Measurements from ENCODE around the gene TSSK3.
"Not testable (repeated sequence)": the region's sequence is repeated elsewhere in the genome, so short reads cannot be mapped to it uniquely, and the experiment has no call there.

TSSK3 gene

DNA sequence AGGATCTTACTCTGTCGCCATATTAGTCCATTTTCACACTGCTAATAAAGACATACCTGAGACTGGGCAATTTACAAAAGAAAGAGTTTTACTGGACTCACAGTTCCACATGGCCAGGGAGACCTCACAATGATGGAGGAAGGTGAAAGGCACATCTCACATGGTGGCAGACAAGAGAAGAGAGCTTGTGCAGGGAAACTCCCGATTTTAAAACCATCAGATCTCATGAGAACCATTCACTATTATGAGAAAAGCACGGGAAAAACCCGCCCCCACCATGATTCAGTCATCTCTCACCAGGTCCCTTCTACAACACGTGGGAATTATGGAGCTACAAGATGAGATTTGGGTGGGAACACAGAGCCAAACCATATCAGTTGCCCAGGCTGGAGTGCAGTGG is 34.2 kb downstream of the TSSK3 start:
- not testable (repeated sequence) for H2BK120ac ChIP-seq (ENCODE audit: low read depth, low read length); H3K23ac ChIP-seq (ENCODE audit: low read depth, low read length, poor library complexity); H4K91ac ChIP-seq (ENCODE audit: low read depth, low read length, poor library complexity); H2BK15ac ChIP-seq (ENCODE audit: low read length); H3K27me3 ChIP-seq (ENCODE audit: control insufficient read depth in 3 of 3, insufficient read depth in 3 of 3, low read depth in 1 of 3, low read length in 3 of 3); DNase-seq (ENCODE audit: low spot score); H3K79me1 ChIP-seq (ENCODE audit: low read depth, low read length); H4K8ac ChIP-seq (ENCODE audit: low read depth, low read length); H2AK5ac ChIP-seq (ENCODE audit: low read depth, low read length); H3K9me3 ChIP-seq (replicated peaks in 1 of 2; ENCODE audit: control insufficient read depth in 2 of 2, insufficient read depth in 1 of 2, low read depth in 1 of 2, low read length in 2 of 2); H3K14ac ChIP-seq (ENCODE audit: low read length); H2BK12ac ChIP-seq (ENCODE audit: low read length); H3K27ac ChIP-seq (replicated peaks; ENCODE audit: low read length); H3K9ac ChIP-seq (ENCODE audit: low read depth, low read length, poor library complexity); H2BK5ac ChIP-seq (ENCODE audit: low read length); H3K4me2 ChIP-seq (ENCODE audit: insufficient read depth, low read length, poor library complexity, severe bottlenecking); H2AFZ ChIP-seq (ENCODE audit: low read length); H3K4me3 ChIP-seq (ENCODE audit: low read length in 2 of 2); H3K4ac ChIP-seq (ENCODE audit: low read length); H3K18ac ChIP-seq (ENCODE audit: low read length); H3K4me1 ChIP-seq (ENCODE audit: control insufficient read depth in 2 of 2, insufficient read depth in 1 of 2, low read depth in 1 of 2, low read length in 2 of 2)
- WGBS, 2 donors (ENCODE audit: extremely low coverage in 2 of 2, insufficient read length in 2 of 2, insufficient replicate concordance in 1 of 2): no CpG with 5 or more reads among the region's 5 CpGs
- peaks cover 3 to 17% of the 10 kb centered on the region in 2 donors for H3K36me3 ChIP-seq (replicated peaks in 1 of 2; ENCODE audit: control insufficient read depth in 2 of 2, insufficient read depth in 2 of 2, low read length in 2 of 2)

DNA sequence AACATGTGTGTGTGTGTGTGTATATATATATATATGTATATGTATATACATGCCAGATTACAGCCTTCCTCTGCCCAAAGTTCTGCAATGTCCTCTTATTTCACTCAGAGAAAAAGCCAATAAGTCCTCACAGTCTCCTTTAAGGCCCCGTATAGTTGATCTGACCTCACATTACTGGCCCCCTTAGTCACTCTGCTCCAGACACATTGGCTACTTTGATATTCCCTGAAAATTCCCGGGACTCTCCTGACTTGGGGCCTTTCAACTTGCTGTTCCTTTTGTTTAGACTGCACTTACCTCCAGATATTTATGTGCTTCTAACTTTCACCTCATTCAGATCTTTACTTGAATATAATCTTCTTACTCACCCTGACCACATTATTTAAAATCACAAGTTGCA is 36.1 kb downstream of the TSSK3 start:
- no peaks in the 10 kb centered on the region for H3K27me3 ChIP-seq (ENCODE audit: control insufficient read depth in 3 of 3, insufficient read depth in 3 of 3, low read depth in 1 of 3, low read length in 3 of 3)
- no CpG with 5 or more reads among the region's 2 CpGs for whole genome bisulfite sequencing, 2 donors (ENCODE audit: extremely low coverage in 2 of 2, insufficient read length in 2 of 2, insufficient replicate concordance in 1 of 2)
- H2BK5ac ChIP-seq (ENCODE audit: low read length): no peak overlapping the region
- H3K9me3 ChIP-seq (replicated peaks in 1 of 2; ENCODE audit: control insufficient read depth in 2 of 2, insufficient read depth in 1 of 2, low read depth in 1 of 2, low read length in 2 of 2): peaks cover 1 to 2% of the 10 kb centered on the region in 2 donors
- no peak overlapping the region for H4K91ac ChIP-seq (ENCODE audit: low read depth, low read length, poor library complexity)
- H3K4me3 ChIP-seq (ENCODE audit: low read length in 2 of 2): no peak overlapping the region
- no peak overlapping the region for H3K14ac ChIP-seq (ENCODE audit: low read length)
- H3K36me3 ChIP-seq (replicated peaks in 1 of 2; ENCODE audit: control insufficient read depth in 2 of 2, insufficient read depth in 2 of 2, low read length in 2 of 2): peaks cover 0 to 2% of the 10 kb centered on the region in 2 donors
- H3K4ac ChIP-seq (ENCODE audit: low read length): no peak overlapping the region
- H2AFZ ChIP-seq (ENCODE audit: low read length): no peak overlapping the region
- peaks cover 5% of the 10 kb centered on the region for H3K79me1 ChIP-seq (ENCODE audit: low read depth, low read length)
- DNase-seq (ENCODE audit: low spot score): no peak
- H4K8ac ChIP-seq (ENCODE audit: low read depth, low read length): no peak overlapping the region
- H3K23ac ChIP-seq (ENCODE audit: low read depth, low read length, poor library complexity): no peak overlapping the region
- no peak overlapping the region for H2BK15ac ChIP-seq (ENCODE audit: low read length)
- peaks cover under 1 to 2% of the 10 kb centered on the region in 2 donors for H3K4me1 ChIP-seq (ENCODE audit: control insufficient read depth in 2 of 2, insufficient read depth in 1 of 2, low read depth in 1 of 2, low read length in 2 of 2)
- H2AK5ac ChIP-seq (ENCODE audit: low read depth, low read length): no peak overlapping the region
- H3K27ac ChIP-seq (replicated peaks; ENCODE audit: low read length): no peak overlapping the region
- no peak overlapping the region for H2BK12ac ChIP-seq (ENCODE audit: low read length)
- H3K18ac ChIP-seq (ENCODE audit: low read length): no peak overlapping the region
- H3K4me2 ChIP-seq (ENCODE audit: insufficient read depth, low read length, poor library complexity, severe bottlenecking): no peak overlapping the region
- H3K9ac ChIP-seq (ENCODE audit: low read depth, low read length, poor library complexity): no peak overlapping the region
- no peak overlapping the region for H2BK120ac ChIP-seq (ENCODE audit: low read depth, low read length)

DNA sequence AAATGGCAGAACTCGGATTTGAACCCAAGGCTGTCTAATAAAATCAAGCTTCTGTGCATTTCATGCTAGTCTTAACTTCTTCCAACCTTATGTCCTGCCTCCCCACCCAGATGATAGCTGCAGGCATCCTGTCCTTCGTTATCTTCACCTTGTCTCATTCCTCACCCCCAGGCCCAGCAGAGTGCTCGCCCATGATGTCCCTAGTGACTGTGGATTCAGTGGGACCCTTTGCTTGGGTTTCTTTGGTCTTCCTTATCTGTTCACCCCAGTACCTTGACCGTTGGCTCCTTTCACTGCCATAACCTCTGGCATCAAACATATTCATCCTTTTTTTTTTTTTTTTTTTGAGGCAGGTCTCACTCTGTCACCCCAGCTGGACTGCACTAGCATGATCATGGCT is 37.5 kb downstream of the TSSK3 start:
- Histone ChIP-seq H3K9ac (ENCODE audit: low read depth, low read length, poor library complexity) (no peak overlapping the region), H3K27ac (replicated peaks; ENCODE audit: low read length) (no peak overlapping the region), H2AK5ac (ENCODE audit: low read depth, low read length) (no peak overlapping the region), H2BK5ac (ENCODE audit: low read length) (no peak overlapping the region), H3K4me1 (ENCODE audit: control insufficient read depth in 2 of 2, insufficient read depth in 1 of 2, low read depth in 1 of 2, low read length in 2 of 2) (peaks cover 0 to 2% of the 10 kb centered on the region in 2 donors), H3K18ac (ENCODE audit: low read length) (no peak overlapping the region), H3K14ac (ENCODE audit: low read length) (no peak overlapping the region), H3K4me3 (ENCODE audit: low read length in 2 of 2) (no peak overlapping the region), H3K36me3 (replicated peaks in 1 of 2; ENCODE audit: control insufficient read depth in 2 of 2, insufficient read depth in 2 of 2, low read length in 2 of 2) (peaks cover 0 to 2% of the 10 kb centered on the region in 2 donors), H3K9me3 (replicated peaks in 1 of 2; ENCODE audit: control insufficient read depth in 2 of 2, insufficient read depth in 1 of 2, low read depth in 1 of 2, low read length in 2 of 2) (peaks cover 1 to 2% of the 10 kb centered on the region in 2 donors), H4K8ac (ENCODE audit: low read depth, low read length) (no peak overlapping the region), H3K23ac (ENCODE audit: low read depth, low read length, poor library complexity) (no peak overlapping the region), H3K4ac (ENCODE audit: low read length) (no peak overlapping the region), H3K79me1 (ENCODE audit: low read depth, low read length) (no peaks in the 10 kb centered on the region), H2BK12ac (ENCODE audit: low read length) (no peak overlapping the region), H2AFZ (ENCODE audit: low read length) (no peak overlapping the region), H2BK15ac (ENCODE audit: low read length) (no peak overlapping the region), H4K91ac (ENCODE audit: low read depth, low read length, poor library complexity) (no peak overlapping the region), H2BK120ac (ENCODE audit: low read depth, low read length) (no peak overlapping the region), H3K4me2 (ENCODE audit: insufficient read depth, low read length, poor library complexity, severe bottlenecking) (no peak overlapping the region), H3K27me3 (ENCODE audit: control insufficient read depth in 3 of 3, insufficient read depth in 3 of 3, low read depth in 1 of 3, low read length in 3 of 3) (no peaks in the 10 kb centered on the region)
- no peak for DNase-seq (ENCODE audit: low spot score)
- WGBS, 2 donors (ENCODE audit: extremely low coverage in 2 of 2, insufficient read length in 2 of 2, insufficient replicate concordance in 1 of 2): no CpG with 5 or more reads among the region's 4 CpGs

DNA sequence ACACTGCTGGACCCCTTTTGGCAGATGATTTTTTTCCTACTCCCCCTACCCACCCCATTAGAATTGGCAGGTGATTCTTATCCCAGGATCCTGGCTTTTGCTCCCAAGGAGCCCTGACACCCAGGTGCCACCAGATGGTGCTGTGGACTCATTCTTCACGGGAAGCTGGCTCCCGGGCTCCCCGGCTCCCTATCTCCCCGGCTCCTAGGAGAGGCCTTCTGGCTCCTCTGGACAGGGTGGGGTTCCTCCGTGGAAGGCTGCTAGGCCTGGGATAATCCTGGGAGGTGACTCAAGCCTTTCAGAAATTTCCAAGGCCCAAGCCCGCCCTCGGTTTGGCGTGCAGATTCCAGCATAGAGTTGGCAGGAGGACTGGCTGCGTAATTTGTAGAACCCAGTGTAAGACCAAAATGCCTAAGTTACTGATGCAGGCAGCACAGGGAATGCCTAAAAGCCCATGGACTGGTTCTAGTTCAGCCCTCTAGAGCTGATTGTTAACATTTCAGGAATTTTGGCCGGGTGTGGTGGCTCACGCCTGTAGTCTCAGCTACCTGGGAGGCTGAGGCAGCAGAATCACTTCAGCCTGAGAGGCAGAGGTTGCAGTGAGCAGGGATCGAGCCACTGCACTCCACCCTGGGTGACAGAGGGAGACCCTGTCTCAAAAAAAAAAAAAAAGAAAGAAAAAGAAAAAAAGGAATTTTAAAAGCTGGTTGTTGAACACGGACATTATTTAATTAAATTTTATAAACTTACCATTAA is 38.7 kb downstream of the TSSK3 start:
- no CpG with 5 or more reads among the region's 13 CpGs for WGBS, 2 donors (ENCODE audit: extremely low coverage in 2 of 2, insufficient read length in 2 of 2, insufficient replicate concordance in 1 of 2)

More for the DNA sequence above, 38.7 kb downstream of the TSSK3 start:
- no peak overlapping the region for H2BK12ac ChIP-seq (ENCODE audit: low read length)
- H3K14ac ChIP-seq (ENCODE audit: low read length): no peak overlapping the region
- H3K4ac ChIP-seq (ENCODE audit: low read length): no peak overlapping the region
- peak overlapping the region; percentile 89 for H2AFZ ChIP-seq (ENCODE audit: low read length)
- H4K8ac ChIP-seq (ENCODE audit: low read depth, low read length): no peak overlapping the region
- H3K9ac ChIP-seq (ENCODE audit: low read depth, low read length, poor library complexity): no peak overlapping the region
- no peak overlapping the region for H2BK15ac ChIP-seq (ENCODE audit: low read length)
- no peaks in the 10 kb centered on the region for H3K79me1 ChIP-seq (ENCODE audit: low read depth, low read length)
- H3K9me3 ChIP-seq (replicated peaks in 1 of 2; ENCODE audit: control insufficient read depth in 2 of 2, insufficient read depth in 1 of 2, low read depth in 1 of 2, low read length in 2 of 2): peaks cover 1 to 2% of the 10 kb centered on the region in 2 donors
- H2AK5ac ChIP-seq (ENCODE audit: low read depth, low read length): no peak overlapping the region
- H3K23ac ChIP-seq (ENCODE audit: low read depth, low read length, poor library complexity): no peak overlapping the region
- H3K36me3 ChIP-seq (replicated peaks in 1 of 2; ENCODE audit: control insufficient read depth in 2 of 2, insufficient read depth in 2 of 2, low read length in 2 of 2): peaks cover 0 to 2% of the 10 kb centered on the region in 2 donors
- H2BK5ac ChIP-seq (ENCODE audit: low read length): no peak overlapping the region
- peak overlapping the region; percentile 22 for H3K18ac ChIP-seq (ENCODE audit: low read length)
- peak; percentile 83 for DNase-seq (ENCODE audit: low spot score)
- H3K4me2 ChIP-seq (ENCODE audit: insufficient read depth, low read length, poor library complexity, severe bottlenecking): no peak overlapping the region
- H3K4me1 ChIP-seq (ENCODE audit: control insufficient read depth in 2 of 2, insufficient read depth in 1 of 2, low read depth in 1 of 2, low read length in 2 of 2): peaks cover 0 to 2% of the 10 kb centered on the region in 2 donors
- no peaks in the 10 kb centered on the region for H3K27me3 ChIP-seq (ENCODE audit: control insufficient read depth in 3 of 3, insufficient read depth in 3 of 3, low read depth in 1 of 3, low read length in 3 of 3)
- H3K27ac ChIP-seq (replicated peaks; ENCODE audit: low read length): no peak overlapping the region
- H3K4me3 ChIP-seq (ENCODE audit: low read length in 2 of 2): no peak overlapping the region
- H4K91ac ChIP-seq (ENCODE audit: low read depth, low read length, poor library complexity): no peak overlapping the region
- H2BK120ac ChIP-seq (ENCODE audit: low read depth, low read length): no peak overlapping the region

All from neuronal stem cell (in vitro differentiated cells).